ENCODE data around the gene OAS1.

Gene OAS1

DNA sequence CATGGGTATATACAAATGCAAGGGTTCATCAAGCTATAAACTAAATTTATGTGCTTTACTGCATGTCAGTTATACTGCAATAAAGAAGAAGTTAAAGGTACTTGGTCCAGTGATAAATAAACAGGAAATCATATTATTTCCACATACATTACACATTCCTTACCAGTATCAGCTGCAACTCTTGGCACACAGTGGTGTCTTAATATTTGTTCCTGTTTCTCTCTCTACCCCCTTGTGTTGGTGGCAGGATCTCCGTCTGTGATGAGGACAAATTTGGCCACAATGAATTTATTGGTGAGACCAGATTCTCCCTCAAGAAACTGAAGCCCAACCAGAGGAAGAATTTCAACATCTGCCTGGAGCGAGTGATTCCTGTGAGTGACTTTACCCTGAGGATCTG is 19.2 kb upstream of the OAS1 start:
- no peak for DNase-seq (ENCODE audit: extremely low read depth, insufficient read length)
- TF ChIP-seq, protein P1, sequence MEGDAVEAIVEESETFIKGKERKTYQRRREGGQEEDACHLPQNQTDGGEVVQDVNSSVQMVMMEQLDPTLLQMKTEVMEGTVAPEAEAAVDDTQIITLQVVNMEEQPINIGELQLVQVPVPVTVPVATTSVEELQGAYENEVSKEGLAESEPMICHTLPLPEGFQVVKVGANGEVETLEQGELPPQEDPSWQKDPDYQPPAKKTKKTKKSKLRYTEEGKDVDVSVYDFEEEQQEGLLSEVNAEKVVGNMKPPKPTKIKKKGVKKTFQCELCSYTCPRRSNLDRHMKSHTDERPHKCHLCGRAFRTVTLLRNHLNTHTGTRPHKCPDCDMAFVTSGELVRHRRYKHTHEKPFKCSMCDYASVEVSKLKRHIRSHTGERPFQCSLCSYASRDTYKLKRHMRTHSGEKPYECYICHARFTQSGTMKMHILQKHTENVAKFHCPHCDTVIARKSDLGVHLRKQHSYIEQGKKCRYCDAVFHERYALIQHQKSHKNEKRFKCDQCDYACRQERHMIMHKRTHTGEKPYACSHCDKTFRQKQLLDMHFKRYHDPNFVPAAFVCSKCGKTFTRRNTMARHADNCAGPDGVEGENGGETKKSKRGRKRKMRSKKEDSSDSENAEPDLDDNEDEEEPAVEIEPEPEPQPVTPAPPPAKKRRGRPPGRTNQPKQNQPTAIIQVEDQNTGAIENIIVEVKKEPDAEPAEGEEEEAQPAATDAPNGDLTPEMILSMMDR (IDR thresholded peaks at IDR 0.05; ENCODE audit: insufficient read depth, low read length, poor library complexity, severe bottlenecking), result no peak
- Histone ChIP-seq H3K36me3 (ENCODE audit: control insufficient read depth, insufficient read depth, low read length) (no peaks in the 10 kb centered on the region), H3K4me3 (replicated peaks; ENCODE audit: low read depth, low read length) (no peak overlapping the region), H3K27me3 (replicated peaks; ENCODE audit: control insufficient read depth, insufficient read depth, low read length) (no peaks in the 10 kb centered on the region; the same call in none of the 2 replicates)

DNA sequence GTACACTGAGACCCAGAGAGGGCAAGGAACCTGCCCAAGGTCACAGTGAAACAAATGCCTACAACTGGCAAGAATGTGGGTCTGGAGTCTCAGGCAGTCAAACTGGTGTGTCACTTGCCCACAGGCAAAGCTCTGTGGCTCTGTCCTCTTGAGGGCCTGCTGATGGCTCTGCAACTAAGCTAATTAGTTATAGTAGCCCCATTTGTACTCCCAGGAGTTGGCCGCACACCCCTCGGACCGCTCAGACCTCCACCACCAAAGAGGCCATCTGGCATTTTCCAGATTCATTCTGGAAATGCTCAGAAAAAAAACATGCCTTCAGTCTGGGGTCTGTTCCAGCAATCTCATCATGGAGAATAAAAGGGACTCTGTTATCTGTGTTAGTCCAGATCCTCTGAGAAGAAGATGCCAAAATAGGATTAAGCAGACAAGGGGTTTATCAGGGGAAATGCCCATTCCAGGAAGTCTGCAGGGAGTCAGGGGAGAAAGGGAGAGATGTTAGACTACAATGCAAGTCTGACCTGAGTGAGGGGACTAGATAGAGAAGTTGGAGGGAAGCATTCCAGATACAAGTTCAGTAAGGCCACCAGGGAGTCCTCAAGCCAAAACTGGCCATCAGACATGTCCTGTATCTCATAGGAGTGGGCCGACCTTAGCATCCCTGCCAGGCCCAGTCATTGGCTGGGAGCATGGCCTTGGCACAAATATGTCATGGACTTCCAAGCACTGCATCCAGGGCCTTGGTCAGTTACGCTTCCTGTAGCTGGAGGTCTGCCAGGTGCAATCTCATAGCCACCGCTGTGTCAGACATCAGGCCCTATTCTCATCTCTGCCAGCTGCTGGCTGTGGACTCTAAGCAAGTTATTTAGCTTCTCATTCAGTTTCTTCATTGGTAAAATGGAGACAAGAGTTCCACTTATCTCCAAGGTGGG is 15.4 kb upstream of the OAS1 start:
- Histone ChIP-seq H3K4me3 (replicated peaks; ENCODE audit: low read depth, low read length) (no peak overlapping the region), H3K36me3 (ENCODE audit: control insufficient read depth, insufficient read depth, low read length) (no peaks in the 10 kb centered on the region), H3K27me3 (replicated peaks; ENCODE audit: control insufficient read depth, insufficient read depth, low read length) (no peaks in the 10 kb centered on the region; the same call in none of the 2 replicates)
- TF ChIP-seq, protein P1 (IDR thresholded peaks at IDR 0.05; ENCODE audit: insufficient read depth, low read length, poor library complexity, severe bottlenecking), result no peak
- DNase-seq (ENCODE audit: extremely low read depth, insufficient read length), result no peak

DNA sequence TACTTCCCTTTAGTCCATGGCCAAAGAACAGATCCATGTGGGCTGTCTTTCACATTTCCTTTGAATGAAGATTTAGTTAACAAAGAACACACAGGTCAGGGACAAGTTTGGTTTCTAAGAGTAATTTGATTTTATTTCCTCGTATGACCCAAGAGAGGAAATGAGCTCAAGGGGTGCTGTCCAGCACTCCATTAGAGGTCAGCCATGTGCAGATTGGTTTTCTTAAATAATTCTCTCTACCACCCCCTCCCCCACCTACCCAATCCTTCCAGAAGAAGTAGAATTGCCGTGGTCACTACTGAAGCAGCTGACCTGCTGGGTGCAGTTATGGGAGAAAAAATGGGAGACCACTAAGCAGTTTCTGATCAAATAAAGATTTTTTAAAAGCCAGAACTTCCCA is 13.9 kb upstream of the OAS1 start:
- no peak for DNase-seq (ENCODE audit: extremely low read depth, insufficient read length)
- Histone ChIP-seq H3K27me3 (replicated peaks; ENCODE audit: control insufficient read depth, insufficient read depth, low read length) (no peaks in the 10 kb centered on the region; the same call in none of the 2 replicates), H3K4me3 (replicated peaks; ENCODE audit: low read depth, low read length) (no peak overlapping the region), H3K36me3 (ENCODE audit: control insufficient read depth, insufficient read depth, low read length) (no peaks in the 10 kb centered on the region)
- TF ChIP-seq, protein P1 (IDR thresholded peaks at IDR 0.05; ENCODE audit: insufficient read depth, low read length, poor library complexity, severe bottlenecking), result no peak

DNA sequence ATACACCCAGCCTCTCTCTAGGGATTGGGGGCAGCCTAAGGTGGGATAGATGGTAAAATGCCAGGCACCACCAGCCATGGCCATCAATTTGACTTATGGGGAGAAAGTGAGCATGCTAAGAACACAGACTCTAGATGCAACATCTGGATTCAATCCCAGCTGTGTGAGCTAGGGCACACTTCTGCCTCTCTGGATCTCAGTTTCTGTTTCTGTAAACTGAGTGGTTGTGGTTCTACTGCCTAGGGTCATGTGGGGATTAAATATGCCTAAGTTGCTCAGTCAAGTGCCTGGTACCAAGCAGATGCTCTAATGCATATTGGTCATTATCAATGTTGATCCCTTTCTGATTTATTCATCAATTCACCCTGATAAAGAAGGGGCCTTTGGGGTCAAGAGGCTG is 12.6 kb upstream of the OAS1 start:
- H3K36me3 ChIP-seq (ENCODE audit: control insufficient read depth, insufficient read depth, low read length), result no peaks in the 10 kb centered on the region
- H3K27me3 ChIP-seq (replicated peaks; ENCODE audit: control insufficient read depth, insufficient read depth, low read length), result no peaks in the 10 kb centered on the region; the same call in 1 of the 2 replicates
- TF ChIP-seq, protein P1 (IDR thresholded peaks at IDR 0.05; ENCODE audit: insufficient read depth, low read length, poor library complexity, severe bottlenecking), result no peak
- DNase-seq (ENCODE audit: extremely low read depth, insufficient read length), result no peak
- no peak overlapping the region for H3K4me3 ChIP-seq (replicated peaks; ENCODE audit: low read depth, low read length)

DNA sequence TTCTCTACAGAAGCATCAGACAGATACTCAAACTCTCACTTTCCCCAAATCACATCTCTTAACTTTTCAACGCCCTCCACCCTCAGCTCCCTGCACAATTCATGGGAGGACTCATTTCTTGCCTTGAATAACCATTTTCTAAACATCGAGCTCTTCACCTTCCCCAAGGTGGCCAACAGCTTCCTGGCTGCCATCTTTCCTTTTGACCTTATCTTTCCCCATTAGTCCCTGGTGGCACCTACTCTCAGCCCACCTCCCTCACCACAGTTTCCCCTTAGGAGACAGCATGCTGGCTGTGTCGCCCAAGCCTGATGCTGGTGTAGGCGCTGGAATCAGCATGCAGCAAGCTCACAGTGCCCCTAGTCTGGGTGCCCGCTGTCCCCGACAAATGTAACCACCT is 8.4 kb upstream of the OAS1 start:
- TF ChIP-seq, protein P1 (IDR thresholded peaks at IDR 0.05; ENCODE audit: insufficient read depth, low read length, poor library complexity, severe bottlenecking), result no peak
- no peak for DNase-seq (ENCODE audit: extremely low read depth, insufficient read length)
- H3K36me3 ChIP-seq (ENCODE audit: control insufficient read depth, insufficient read depth, low read length), result no peaks in the 10 kb centered on the region
- H3K27me3 ChIP-seq (replicated peaks; ENCODE audit: control insufficient read depth, insufficient read depth, low read length), result no peaks in the 10 kb centered on the region; the same call in 1 of the 2 replicates
- no peak overlapping the region for H3K4me3 ChIP-seq (replicated peaks; ENCODE audit: low read depth, low read length)
